HepG2 (cell line): ENCODE data around the gene STYK1. TPM values are rescaled to one million over a fixed set of nuclear protein-coding genes. Genes with fewer than 3 reads are reported as not detected.

ENCODE experiments used
- ATRX ChIP-seq: sonication (generic); formaldehyde crosslinking; IDR thresholded peaks from 2 replicates; pipeline ENCODE4 v1.4.0; 2020; ENCODE audit warnings: missing genetic modification reagents, borderline replicate concordance
- BHLHE40 ChIP-seq: IDR thresholded peaks from 2 replicates; pipeline ENCODE4 v1.6.1; 2011; ENCODE audit warnings: low read length, improper control_type of control experiment
- CBFB ChIP-seq: sonication (generic); formaldehyde crosslinking; IDR thresholded peaks from 2 replicates; pipeline ENCODE4 v1.4.0; 2020; ENCODE audit warnings: missing genetic modification reagents
- FIP1L1 ChIP-seq: fragments of 200-400 bp; formaldehyde crosslinking; IDR thresholded peaks from 2 replicates; pipeline ENCODE4 v1.6.1; 2018; ENCODE audit warnings: low read depth, mild to moderate bottlenecking, low read length, moderate library complexity, borderline replicate concordance; ENCODE audit not compliant: insufficient read depth
- HMGA1 ChIP-seq: sonication (generic); formaldehyde crosslinking; conservative IDR thresholded peaks from 2 replicates; pipeline ENCODE4 v1.4.0; 2020; ENCODE audit warnings: missing genetic modification reagents
- HNF1A ChIP-seq, 2 experiments: sonication (generic) in 1 of 2; formaldehyde crosslinking in 1 of 2; IDR thresholded peaks; 2 replicates each; pipeline versions ENCODE4 v1.4.0 to v1.6.1; 2016 to 2020; ENCODE audit warnings: borderline replicate concordance in 1 of 2, low read depth in 1 of 2, mild to moderate bottlenecking in 1 of 2, missing genetic modification reagents in 1 of 2
- IKZF5 ChIP-seq: IDR thresholded peaks from 2 replicates; pipeline ENCODE4 v1.6.1; 2018; ENCODE audit warnings: missing genetic modification reagents, mild to moderate bottlenecking, missing compliant biosample characterization
- POLR2G ChIP-seq: fragments of 200-400 bp; formaldehyde crosslinking; IDR thresholded peaks from 2 replicates; pipeline ENCODE4 v1.6.1; 2018; ENCODE audit warnings: mild to moderate bottlenecking, low read depth, low read length, moderate library complexity
- RAD21 ChIP-seq: fragments of 450-650 bp; formaldehyde crosslinking; IDR thresholded peaks from 2 replicates; pipeline ENCODE4 v1.5.0; 2020; ENCODE audit warnings: mild to moderate bottlenecking
- SALL1 ChIP-seq: sonication (generic); formaldehyde crosslinking; IDR thresholded peaks from 2 replicates; pipeline ENCODE4 v1.8.0; 2022; ENCODE audit warnings: mild to moderate bottlenecking, missing genetic modification reagents
- SMAD9 ChIP-seq: sonication (generic); formaldehyde crosslinking; IDR thresholded peaks from 2 replicates; pipeline ENCODE4 v1.5.1; 2020; ENCODE audit warnings: mild to moderate bottlenecking, missing genetic modification reagents
- ZFAT ChIP-seq: sonication (generic); formaldehyde crosslinking; conservative IDR thresholded peaks from 2 replicates; pipeline ENCODE4 v1.8.1; 2023; ENCODE audit warnings: missing genetic modification reagents, inconsistent platforms
- ZMAT5 ChIP-seq: sonication (generic); formaldehyde crosslinking; IDR thresholded peaks from 2 replicates; pipeline ENCODE4 v1.5.0; 2020; ENCODE audit warnings: mild to moderate bottlenecking, low read depth, missing genetic modification reagents, borderline replicate concordance
- ZNF160 ChIP-seq: sonication (generic); formaldehyde crosslinking; IDR thresholded peaks from 2 replicates; pipeline ENCODE4 v1.8.0; 2022; ENCODE audit warnings: mild to moderate bottlenecking, inconsistent platforms, missing genetic modification reagents
- ZNF329 ChIP-seq: sonication (generic); formaldehyde crosslinking; IDR thresholded peaks from 2 replicates; pipeline ENCODE4 v1.9.0; 2021; ENCODE audit warnings: low read depth, mild to moderate bottlenecking, missing genetic modification reagents
- ZNF549 ChIP-seq: sonication (generic); formaldehyde crosslinking; IDR thresholded peaks from 2 replicates; pipeline ENCODE4 v1.5.0; 2020; ENCODE audit warnings: missing genetic modification reagents
- ZNF709 ChIP-seq: sonication (generic); formaldehyde crosslinking; IDR thresholded peaks from 2 replicates; pipeline ENCODE4 v1.5.0; 2020; ENCODE audit warnings: mild to moderate bottlenecking, missing genetic modification reagents
- polyA plus RNA-seq, 8 experiments: library from polyadenylated mRNA; depleted of rRNA in 3 of 8; stranded (reverse) in 7 of 8; unstranded in 1 of 8; fragments of >200 nt; fragmentation: Illumina TruSeq in 4 of 8; extraction: Trizol in 4 of 8; gene quantifications; 2 replicates each; pipeline versions ENCODE4 v1.2.1 to v1.2.3, GENCODE V29; 2011 to 2016; ENCODE audit warnings: low read depth in 4 of 8, missing spikeins in 1 of 8, mixed read lengths in 1 of 8; ENCODE audit not compliant: insufficient read depth in 1 of 8
- total RNA-seq, 5 experiments: library from RNA; depleted of rRNA; stranded (reverse); fragments of >200 nt; fragmentation: Illumina TruSeq; extraction: Trizol; gene quantifications; 2 replicates each; pipeline ENCODE4 v1.2.3, GENCODE V29; 2016; ENCODE audit warnings: low read depth in 1 of 5
- TF ChIP-seq, protein P1 (sequence below): IDR thresholded peaks from 2 replicates; pipeline ENCODE4 v1.6.1; 2012; ENCODE audit warnings: low read length, improper control_type of control experiment

STYK1 gene
- total and polyA plus RNA-seq, 2 of the 13 experiments (the other 11 are each of a cell fraction or from before 2014, with no cell fraction given) = not detected

GRCh38 chr12:10613349-10614055, 60.4 kb downstream of the STYK1 start, which contains the start of gene MAGOHB (continued):
- peak; percentile 84 for TF ChIP-seq IKZF5 (CRISPR knock-in tag)
- peak; percentile 58 for TF ChIP-seq BHLHE40
- no peak for TF ChIP-seq ATRX (CRISPR knock-in tag)
- peak; percentile 97 for TF ChIP-seq POLR2G
- no peak for TF ChIP-seq ZFAT
- TF ChIP-seq ZNF549 (CRISPR knock-in tag) = no peak; the same call in 1 of the 2 replicates
- TF ChIP-seq RAD21 (CRISPR knock-in tag) = no peak
- TF ChIP-seq ZNF160 = no peak
- no peak for TF ChIP-seq ZMAT5 (CRISPR knock-in tag)
- TF ChIP-seq HNF1A (IDR thresholded peaks at IDR 0.05; ENCODE audit: low read depth) = no peak
- TF ChIP-seq HNF1A (CRISPR knock-in tag; IDR thresholded peaks at IDR 0.05; ENCODE audit: borderline replicate concordance) = peak; percentile 74
- no peak; the same call in 1 of the 2 replicates for TF ChIP-seq SMAD9
- no peak for TF ChIP-seq HMGA1
- TF ChIP-seq FIP1L1 = no peak
- peak; percentile 66 for TF ChIP-seq CBFB (CRISPR knock-in tag)
- peak; percentile 91 for TF ChIP-seq SALL1
- peak; percentile 64; the same call in 1 of the 2 replicates for TF ChIP-seq ZNF329
- TF ChIP-seq, protein P1, sequence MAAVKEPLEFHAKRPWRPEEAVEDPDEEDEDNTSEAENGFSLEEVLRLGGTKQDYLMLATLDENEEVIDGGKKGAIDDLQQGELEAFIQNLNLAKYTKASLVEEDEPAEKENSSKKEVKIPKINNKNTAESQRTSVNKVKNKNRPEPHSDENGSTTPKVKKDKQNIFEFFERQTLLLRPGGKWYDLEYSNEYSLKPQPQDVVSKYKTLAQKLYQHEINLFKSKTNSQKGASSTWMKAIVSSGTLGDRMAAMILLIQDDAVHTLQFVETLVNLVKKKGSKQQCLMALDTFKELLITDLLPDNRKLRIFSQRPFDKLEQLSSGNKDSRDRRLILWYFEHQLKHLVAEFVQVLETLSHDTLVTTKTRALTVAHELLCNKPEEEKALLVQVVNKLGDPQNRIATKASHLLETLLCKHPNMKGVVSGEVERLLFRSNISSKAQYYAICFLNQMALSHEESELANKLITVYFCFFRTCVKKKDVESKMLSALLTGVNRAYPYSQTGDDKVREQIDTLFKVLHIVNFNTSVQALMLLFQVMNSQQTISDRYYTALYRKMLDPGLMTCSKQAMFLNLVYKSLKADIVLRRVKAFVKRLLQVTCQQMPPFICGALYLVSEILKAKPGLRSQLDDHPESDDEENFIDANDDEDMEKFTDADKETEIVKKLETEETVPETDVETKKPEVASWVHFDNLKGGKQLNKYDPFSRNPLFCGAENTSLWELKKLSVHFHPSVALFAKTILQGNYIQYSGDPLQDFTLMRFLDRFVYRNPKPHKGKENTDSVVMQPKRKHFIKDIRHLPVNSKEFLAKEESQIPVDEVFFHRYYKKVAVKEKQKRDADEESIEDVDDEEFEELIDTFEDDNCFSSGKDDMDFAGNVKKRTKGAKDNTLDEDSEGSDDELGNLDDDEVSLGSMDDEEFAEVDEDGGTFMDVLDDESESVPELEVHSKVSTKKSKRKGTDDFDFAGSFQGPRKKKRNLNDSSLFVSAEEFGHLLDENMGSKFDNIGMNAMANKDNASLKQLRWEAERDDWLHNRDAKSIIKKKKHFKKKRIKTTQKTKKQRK = no peak
- 0 out of 2 replicates have a peak, but pooled peaks have one; percentile 15 for TF ChIP-seq ZNF709 (CRISPR knock-in tag)
